PC-3 (cell line): ENCODE data around the gene CAMTA1. TPM values are rescaled to one million over a fixed set of nuclear protein-coding genes. Genes with fewer than 3 reads are reported as not detected.

Experiments used
- ATAC-seq: fragments of 200-7000 bp; cut with Tn5 transposase; 2 replicates; pipeline ENCODE4 v1.9.1; 2020; ENCODE audit warnings: mild to moderate bottlenecking, moderate library complexity
- BruUV-seq: library from RNA; stranded (reverse); fragments of 400-500 nt; replicated peaks from 2 replicates; lab custom pipeline; 2021; lab: Mats Ljungman, UMichigan
- CTCF ChIA-PET: fragments of 300-600 bp; sonication (Branson Sonifier 250); formaldehyde crosslinking; loops from one replicate; lab custom pipeline; 2022; ENCODE audit warnings: antibody characterized with exemption; lab: Charles Lee
- POLR2A ChIA-PET: fragments of 300-600 bp; sonication (Branson Sonifier 250); formaldehyde crosslinking; loops from one replicate; lab custom pipeline; 2022; ENCODE audit warnings: antibody characterized with exemption; ENCODE audit not compliant: unreplicated experiment; lab: Charles Lee
- DNase-seq: peaks from one replicate; pipeline ENCODE4 v3.0.0-alpha.2; 2015
- H2AFZ ChIP-seq: fragments of 300-600 bp; sonication (generic); 2 replicates; pipeline ENCODE4 v1.6.0; 2016; ENCODE audit warnings: antibody characterized with exemption, low read length
- H3F3A ChIP-seq: fragments of 300-600 bp; sonication (generic); one replicate; pipeline ENCODE4 v1.6.0; 2017; ENCODE audit warnings: antibody characterized with exemption, low read length, control low read depth, mild to moderate bottlenecking; ENCODE audit not compliant: unreplicated experiment
- H3K27ac ChIP-seq: fragments of 300-600 bp; sonication (generic); 2 replicates; pipeline ENCODE4 v1.5.1; 2016; ENCODE audit warnings: mild to moderate bottlenecking, low read length
- H3K27me3 ChIP-seq: fragments of 300-600 bp; sonication (generic); 2 replicates; pipeline ENCODE4 v1.6.1; 2016; ENCODE audit warnings: low read length, mixed read lengths
- H3K36me3 ChIP-seq: fragments of 300-600 bp; sonication (generic); 2 replicates; pipeline ENCODE4 v1.6.1; 2016; ENCODE audit warnings: low read depth, mixed run types, low read length, mixed read lengths
- H3K4me1 ChIP-seq: fragments of 300-600 bp; sonication (generic); 2 replicates; pipeline ENCODE4 v1.5.1; 2016; ENCODE audit warnings: low read length; ENCODE audit not compliant: insufficient read depth
- H3K4me2 ChIP-seq: fragments of 300-600 bp; sonication (generic); 2 replicates; pipeline ENCODE4 v1.6.0; 2016; ENCODE audit warnings: low read length
- H3K4me3 ChIP-seq: fragments of 300-600 bp; sonication (generic); 2 replicates; pipeline ENCODE4 v1.5.1; 2016; ENCODE audit warnings: mild to moderate bottlenecking, low read length, mixed read lengths
- H3K79me2 ChIP-seq: fragments of 300-600 bp; sonication (generic); 2 replicates; pipeline ENCODE4 v1.6.1; 2017; ENCODE audit warnings: low read length, mixed read lengths
- H3K9ac ChIP-seq: fragments of 300-600 bp; sonication (generic); 2 replicates; pipeline ENCODE4 v1.6.0; 2016; ENCODE audit warnings: mild to moderate bottlenecking, low read length
- H3K9me2 ChIP-seq: fragments of 300-600 bp; sonication (generic); replicated peaks from 2 replicates; pipeline ENCODE4 v1.6.1; 2016; ENCODE audit warnings: mixed run types, low read length, mixed read lengths
- H3K9me3 ChIP-seq: fragments of 300-600 bp; sonication (generic); 2 replicates; pipeline ENCODE4 v1.6.1; 2016; ENCODE audit warnings: low read length, mixed read lengths
- H4K20me1 ChIP-seq: fragments of 300-600 bp; sonication (generic); 2 replicates; pipeline ENCODE4 v1.6.1; 2016; ENCODE audit warnings: low read length, mixed read lengths
- CTCF ChIP-seq: fragments of 300-600 bp; sonication (generic); conservative IDR thresholded peaks from 2 replicates; pipeline ENCODE4 v1.5.1; 2017; ENCODE audit warnings: antibody characterized with exemption, low read depth, mild to moderate bottlenecking, low read length
- EZH2 ChIP-seq: fragments of 300-600 bp; sonication (generic); IDR thresholded peaks from one replicate; pipeline ENCODE4 v1.6.1; 2017; ENCODE audit warnings: antibody characterized with exemption, mild to moderate bottlenecking, low read length; ENCODE audit not compliant: unreplicated experiment
- EZH2phosphoT487 ChIP-seq: fragments of 300-600 bp; sonication (generic); IDR thresholded peaks from 2 replicates; pipeline ENCODE4 v1.6.1; 2018; ENCODE audit warnings: mild to moderate bottlenecking, antibody characterized with exemption, low read length, borderline replicate concordance
- intact Hi-C: fragments of 100-400 bp; cut with micrococcal nuclease; formaldehyde crosslinking; loops from 2 replicates; pipeline ENCODE4 v1.9.0; 2023
- total RNA-seq: library from RNA; depleted of rRNA; stranded (reverse); fragments of >200 nt; gene quantifications from 2 replicates; pipeline ENCODE4 v1.2.3, GENCODE V29; 2014

CAMTA1 gene
- total RNA-seq, 1 experiment from 2014 or later: 40.8 TPM

DNA sequence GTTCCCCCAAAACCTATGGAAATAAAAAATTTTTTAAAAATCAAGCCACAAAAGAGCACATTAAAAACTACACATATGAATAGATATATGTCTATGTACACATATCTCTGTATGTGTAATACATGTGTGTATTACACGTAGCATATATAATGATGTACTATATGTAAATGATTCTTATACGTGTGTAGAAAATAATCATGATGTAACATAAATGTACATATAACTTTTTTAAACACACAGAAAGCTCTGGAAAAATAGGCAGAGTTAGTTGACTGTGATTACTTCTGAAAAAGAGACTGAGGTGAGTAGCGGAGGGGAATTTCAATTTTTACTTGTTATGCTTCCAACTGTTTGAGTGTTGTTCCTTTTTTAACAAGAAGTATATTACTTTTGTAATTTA, 405.0 kb downstream of the CAMTA1 start:
- CTCF ChIA-PET: no interaction called here
- no TSS peak for BruUV-seq
- POLR2A ChIA-PET: no interaction called here
- H3K27me3 ChIP-seq: peaks cover 51% of the 10 kb centered on the region
- no peaks in the 10 kb centered on the region for H4K20me1 ChIP-seq
- ATAC-seq: no peak
- intact Hi-C loops: no loop called here
- no peak overlapping the region for H2AFZ ChIP-seq
- H3K4me2 ChIP-seq: no peak overlapping the region
- no peak for DNase-seq
- TF ChIP-seq CTCF: no peak
- TF ChIP-seq EZH2phosphoT487: no peak
- TF ChIP-seq EZH2: no peak
- no peak overlapping the region for H3K4me3 ChIP-seq
- H3K9me3 ChIP-seq: no peaks in the 10 kb centered on the region
- H3K9me2 ChIP-seq: no peaks in the 10 kb centered on the region
- no peaks in the 10 kb centered on the region for H3F3A ChIP-seq
- H3K79me2 ChIP-seq: no peaks in the 10 kb centered on the region
- H3K27ac ChIP-seq: no peak overlapping the region
- H3K36me3 ChIP-seq: no peaks in the 10 kb centered on the region
- no peaks in the 10 kb centered on the region for H3K4me1 ChIP-seq
- no peak overlapping the region for H3K9ac ChIP-seq

DNA sequence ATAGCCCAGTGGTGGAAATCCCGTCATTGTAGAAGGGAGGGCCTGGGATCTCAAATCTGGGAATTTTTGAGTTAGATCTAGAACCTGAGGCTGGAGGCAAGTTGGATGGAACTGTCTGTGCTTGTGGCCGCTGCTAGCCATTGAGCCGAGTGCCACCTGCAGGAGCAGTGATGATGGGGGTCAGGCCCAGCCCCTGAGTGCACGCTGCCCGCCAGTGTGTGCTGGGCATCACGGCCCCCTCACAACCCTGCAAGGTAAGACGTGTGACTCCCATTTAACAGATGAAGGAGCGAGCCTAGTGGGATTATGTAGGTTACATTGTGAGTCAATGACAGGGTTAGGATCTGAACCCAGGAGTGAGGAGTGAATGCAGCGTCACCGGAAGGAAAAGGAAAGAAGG, 407.2 kb downstream of the CAMTA1 start:
- ChIA-PET CTCF (no interaction called here), POLR2A (no interaction called here)
- intact Hi-C loops: no loop called here
- Histone ChIP-seq H3K9ac (no peak overlapping the region), H4K20me1 (no peaks in the 10 kb centered on the region), H3K79me2 (no peaks in the 10 kb centered on the region), H3K36me3 (no peaks in the 10 kb centered on the region), H3K27ac (no peak overlapping the region), H3F3A (no peaks in the 10 kb centered on the region), H2AFZ (no peak overlapping the region), H3K4me3 (no peak overlapping the region), H3K4me1 (no peaks in the 10 kb centered on the region), H3K27me3 (peaks cover 62% of the 10 kb centered on the region), H3K9me2 (no peaks in the 10 kb centered on the region), H3K9me3 (no peaks in the 10 kb centered on the region), H3K4me2 (no peak overlapping the region)
- BruUV-seq: no TSS peak
- no peak for ATAC-seq
- TF ChIP-seq CTCF (no peak), EZH2 (no peak), EZH2phosphoT487 (no peak)
- DNase-seq: no peak

DNA sequence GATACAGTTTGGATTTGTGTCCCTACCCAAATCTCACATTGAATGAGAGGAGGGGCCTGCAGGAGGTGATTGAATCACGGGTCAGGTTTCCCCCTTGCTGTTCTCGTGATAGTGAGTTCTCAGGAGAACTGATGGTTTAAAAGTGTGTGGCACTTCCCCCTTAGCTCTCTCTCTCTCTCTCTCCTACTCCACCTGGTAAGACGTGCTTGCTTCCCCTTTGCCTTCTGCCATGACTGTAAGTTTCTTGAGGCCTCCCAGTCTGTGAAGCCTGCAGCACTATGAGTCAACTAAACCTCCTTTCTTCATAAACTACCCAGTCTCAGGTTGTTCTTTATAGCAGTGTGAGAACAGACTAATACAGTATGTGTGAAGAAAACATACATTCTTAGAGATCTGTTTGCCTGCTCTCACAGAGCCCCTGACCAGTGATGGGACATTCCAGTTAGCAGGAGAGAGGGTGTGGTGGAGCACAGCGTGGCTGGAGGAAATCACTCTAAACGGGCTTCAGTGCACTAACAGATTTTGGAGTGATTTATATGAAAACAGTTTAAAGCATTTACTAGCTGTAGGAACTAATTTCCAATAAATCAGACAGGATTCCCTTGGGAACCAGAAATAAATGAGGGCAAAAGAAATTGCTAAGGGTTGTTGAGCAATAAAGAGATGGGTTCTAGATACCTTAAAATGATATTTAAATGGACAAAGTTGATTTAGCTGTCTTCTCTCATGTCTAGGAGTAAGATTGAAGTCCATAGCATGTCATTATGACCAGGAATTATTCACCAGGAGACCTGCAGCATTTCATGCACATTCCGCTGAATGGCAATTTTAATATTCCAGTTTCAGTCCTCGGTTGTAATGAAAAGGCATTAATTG, 411.0 kb downstream of the CAMTA1 start:
- Histone ChIP-seq H3K9me3 (no peaks in the 10 kb centered on the region), H3K9me2 (no peaks in the 10 kb centered on the region), H4K20me1 (no peaks in the 10 kb centered on the region), H3K4me3 (no peak overlapping the region), H3K27me3 (peaks cover 90% of the 10 kb centered on the region), H3K4me2 (no peak overlapping the region), H3K4me1 (no peaks in the 10 kb centered on the region), H3K9ac (no peak overlapping the region), H3K79me2 (no peaks in the 10 kb centered on the region), H3F3A (no peaks in the 10 kb centered on the region), H2AFZ (no peak overlapping the region), H3K27ac (no peak overlapping the region), H3K36me3 (no peaks in the 10 kb centered on the region)
- CTCF ChIA-PET: no interaction called here
- BruUV-seq: no TSS peak
- ATAC-seq: no peak
- intact Hi-C loops: no loop called here
- no peak for TF ChIP-seq EZH2phosphoT487
- TF ChIP-seq EZH2: no peak
- TF ChIP-seq CTCF: no peak
- no peak for DNase-seq
- POLR2A ChIA-PET: no interaction called here
